Adipocyte (in vitro differentiated cells): Measurements from ENCODE around the gene PDPN.

Source experiments
- DNase-seq: peaks from one replicate; pipeline ENCODE4 v3.0.0-alpha.2; 2015; ENCODE audit warnings: low read depth
- H3K27me3 ChIP-seq: replicated peaks from 2 replicates; pipeline ENCODE4 v1.7.0; 2013; ENCODE audit warnings: mild to moderate bottlenecking, low read length, moderate library complexity; ENCODE audit not compliant: control insufficient read depth, insufficient read depth
- H3K36me3 ChIP-seq: 2 replicates; pipeline ENCODE4 v1.7.0; 2013; ENCODE audit warnings: low read length, mild to moderate bottlenecking, moderate library complexity; ENCODE audit not compliant: control insufficient read depth, insufficient read depth, severe bottlenecking
- H3K4me1 ChIP-seq: 2 replicates; pipeline ENCODE4 v1.7.0; 2013; ENCODE audit warnings: mild to moderate bottlenecking, low read length, moderate library complexity; ENCODE audit not compliant: control insufficient read depth, insufficient read depth
- H3K4me3 ChIP-seq: 2 replicates; pipeline ENCODE4 v1.7.0; 2013; ENCODE audit warnings: mild to moderate bottlenecking, low read length, moderate library complexity
- H3K9ac ChIP-seq: 2 replicates; pipeline ENCODE4 v1.7.0; 2013; ENCODE audit warnings: mild to moderate bottlenecking, low read length, moderate library complexity
- H3K9me3 ChIP-seq: 2 replicates; pipeline ENCODE4 v1.7.0; 2013; ENCODE audit warnings: mild to moderate bottlenecking, low read length, moderate library complexity; ENCODE audit not compliant: control insufficient read depth

PDPN gene

GRCh38 chr1:13618483-13618882, 34.9 kb downstream of the PDPN start:
- H3K36me3 ChIP-seq, result peaks cover 13% of the 10 kb centered on the region
- DNase-seq, result no peak
- H3K9me3 ChIP-seq, result no peaks in the 10 kb centered on the region
- H3K4me3 ChIP-seq, result no peak overlapping the region
- H3K4me1 ChIP-seq, result peaks cover 21% of the 10 kb centered on the region
- H3K9ac ChIP-seq, result no peak overlapping the region
- H3K27me3 ChIP-seq, result no peaks in the 10 kb centered on the region

- H3K4me3 ChIP-seq, result peak overlapping the region; percentile 50
- peaks cover 21% of the 10 kb centered on the region for H3K4me1 ChIP-seq
- H3K36me3 ChIP-seq, result peaks cover 6% of the 10 kb centered on the region
- peak overlapping the region; percentile 75 for H3K9ac ChIP-seq
- no peaks in the 10 kb centered on the region for H3K9me3 ChIP-seq
- H3K27me3 ChIP-seq, result no peaks in the 10 kb centered on the region
- no peak for DNase-seq
Observed at GRCh38 chr1:13619909-13620308, 36.3 kb downstream of the PDPN start.

GRCh38 chr1:13620825-13621224, 37.2 kb downstream of the PDPN start:
- Histone ChIP-seq H3K9ac (no peak overlapping the region), H3K27me3 (no peaks in the 10 kb centered on the region), H3K4me1 (peaks cover 21% of the 10 kb centered on the region), H3K36me3 (peaks cover 3% of the 10 kb centered on the region), H3K4me3 (no peak overlapping the region), H3K9me3 (no peaks in the 10 kb centered on the region)
- DNase-seq, result no peak

GRCh38 chr1:13622446-13622845, 38.8 kb downstream of the PDPN start:
- DNase-seq, result no peak
- H3K9me3 ChIP-seq, result no peaks in the 10 kb centered on the region
- H3K27me3 ChIP-seq, result no peaks in the 10 kb centered on the region
- no peak overlapping the region for H3K4me3 ChIP-seq
- no peaks in the 10 kb centered on the region for H3K36me3 ChIP-seq
- peaks cover 23% of the 10 kb centered on the region for H3K4me1 ChIP-seq
- H3K9ac ChIP-seq, result no peak overlapping the region

DNA sequence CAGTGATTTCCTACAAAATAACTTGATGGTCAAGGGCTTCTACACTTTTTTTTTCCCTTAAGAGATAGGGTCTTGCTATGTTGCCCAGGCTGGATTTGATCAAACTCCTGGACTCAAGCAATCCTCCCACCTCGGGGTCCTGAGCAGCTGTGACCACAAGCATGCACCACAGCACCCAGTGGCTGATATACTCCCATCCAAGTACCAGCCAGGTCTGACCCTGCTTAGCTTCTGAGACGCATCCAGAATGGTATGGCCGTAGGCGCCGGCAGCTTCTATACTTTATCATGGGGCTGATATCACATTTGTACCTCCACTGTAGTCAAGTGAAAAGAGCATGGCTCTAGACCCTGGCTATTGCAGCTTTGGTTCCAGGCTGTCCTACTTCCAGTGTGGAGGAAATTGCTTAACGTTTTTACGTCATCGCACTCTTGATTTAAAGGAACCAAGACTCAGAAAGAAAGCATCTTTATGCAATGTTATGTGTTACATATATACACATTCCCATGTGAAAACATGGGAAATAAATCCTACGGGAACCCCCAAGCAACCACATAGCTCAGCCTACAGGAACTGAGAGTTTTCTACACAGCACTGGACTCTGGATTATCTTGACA, 39.5 kb downstream of the PDPN start:
- no peaks in the 10 kb centered on the region for H3K36me3 ChIP-seq
- H3K27me3 ChIP-seq, result no peaks in the 10 kb centered on the region
- peaks cover 24% of the 10 kb centered on the region for H3K4me1 ChIP-seq
- H3K4me3 ChIP-seq, result no peak overlapping the region
- H3K9me3 ChIP-seq, result peaks cover 2% of the 10 kb centered on the region
- no peak overlapping the region for H3K9ac ChIP-seq
- no peak for DNase-seq

DNA sequence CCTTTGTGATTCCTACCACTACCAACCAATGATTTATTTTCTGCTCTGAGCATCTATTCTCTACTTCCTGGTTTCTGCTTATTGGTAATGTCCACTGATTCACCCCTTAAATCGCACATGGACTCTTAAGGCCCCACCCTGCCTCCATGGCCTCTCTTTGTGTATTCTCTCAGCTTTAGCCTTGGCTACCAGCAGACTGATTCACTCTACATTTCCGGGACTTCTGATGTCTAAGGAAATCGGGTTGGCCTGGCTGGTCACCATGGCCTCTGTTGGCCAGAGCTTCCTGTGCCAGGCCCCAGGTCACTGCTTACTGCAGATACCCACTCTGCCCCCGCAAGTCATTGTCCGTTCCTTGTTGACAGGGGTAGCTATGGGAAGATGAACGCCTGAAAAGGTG, 40.9 kb downstream of the PDPN start:
- Histone ChIP-seq H3K27me3 (no peaks in the 10 kb centered on the region), H3K9me3 (peaks cover 8% of the 10 kb centered on the region), H3K9ac (no peak overlapping the region), H3K4me1 (peaks cover 17% of the 10 kb centered on the region), H3K36me3 (no peaks in the 10 kb centered on the region), H3K4me3 (no peak overlapping the region)
- no peak for DNase-seq

DNA sequence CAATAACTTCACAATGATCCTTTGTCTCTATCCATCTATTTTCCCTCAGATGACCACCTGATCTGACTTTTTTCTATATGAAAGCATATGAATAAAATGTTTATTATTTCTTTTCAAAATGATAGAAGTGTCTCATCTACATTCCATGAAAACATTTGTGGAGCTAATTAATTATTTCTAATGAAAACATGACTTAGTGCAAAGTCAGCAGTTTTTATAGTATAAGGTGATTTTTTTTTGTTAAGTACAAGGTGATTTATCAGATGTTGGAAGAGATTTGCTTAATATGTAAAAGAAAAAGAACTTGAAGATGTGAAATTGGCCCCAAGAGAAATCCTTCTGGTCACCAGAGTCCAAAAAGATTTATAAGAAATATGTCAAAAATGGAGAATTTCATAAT, 43.5 kb downstream of the PDPN start:
- Histone ChIP-seq H3K9me3 (peaks cover 8% of the 10 kb centered on the region), H3K4me3 (no peak overlapping the region), H3K9ac (no peak overlapping the region), H3K27me3 (no peaks in the 10 kb centered on the region), H3K4me1 (peaks cover 3% of the 10 kb centered on the region), H3K36me3 (no peaks in the 10 kb centered on the region)
- no peak for DNase-seq

DNA sequence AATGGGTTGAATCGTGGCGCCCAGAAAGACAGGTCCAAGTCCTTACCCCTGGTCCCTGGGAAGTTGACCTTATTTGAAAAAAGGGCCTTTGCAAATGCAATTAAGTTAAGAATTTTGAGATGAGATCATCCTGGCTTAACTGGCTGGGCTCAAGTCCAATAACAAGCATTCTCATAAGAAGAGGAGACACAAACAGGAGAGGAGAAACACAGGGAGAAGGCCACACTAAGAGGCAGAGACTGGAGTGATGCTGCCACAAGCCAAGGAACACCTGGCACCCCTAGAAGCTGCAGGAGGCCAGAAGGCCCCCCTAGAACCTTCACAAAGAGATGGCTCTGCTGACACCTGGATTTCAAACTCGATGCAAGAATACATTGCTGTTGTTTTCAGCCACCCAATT, 44.6 kb downstream of the PDPN start:
- no peak for DNase-seq
- Histone ChIP-seq H3K9ac (no peak overlapping the region), H3K4me1 (peaks cover 3% of the 10 kb centered on the region), H3K4me3 (no peak overlapping the region), H3K36me3 (no peaks in the 10 kb centered on the region), H3K9me3 (peaks cover 8% of the 10 kb centered on the region), H3K27me3 (no peaks in the 10 kb centered on the region)

- H3K9ac ChIP-seq, result no peak overlapping the region
- no peak overlapping the region for H3K4me3 ChIP-seq
- no peaks in the 10 kb centered on the region for H3K36me3 ChIP-seq
- H3K27me3 ChIP-seq, result no peaks in the 10 kb centered on the region
- peaks cover 3% of the 10 kb centered on the region for H3K4me1 ChIP-seq
- peaks cover 8% of the 10 kb centered on the region for H3K9me3 ChIP-seq
- no peak for DNase-seq
Observed at GRCh38 chr1:13628711-13629110, 45.1 kb downstream of the PDPN start.

- H3K27me3 ChIP-seq, result peaks cover 6% of the 10 kb centered on the region
- no peaks in the 10 kb centered on the region for H3K36me3 ChIP-seq
- no peak overlapping the region for H3K4me3 ChIP-seq
- H3K9me3 ChIP-seq, result peaks cover 16% of the 10 kb centered on the region
- DNase-seq, result no peak
- H3K9ac ChIP-seq, result no peak overlapping the region
- H3K4me1 ChIP-seq, result no peaks in the 10 kb centered on the region
Observed at GRCh38 chr1:13642306-13643004, 58.8 kb downstream of the PDPN start.

GRCh38 chr1:13643017-13643416, 59.4 kb downstream of the PDPN start:
- Histone ChIP-seq H3K27me3 (peaks cover 5% of the 10 kb centered on the region), H3K9me3 (peaks cover 16% of the 10 kb centered on the region), H3K36me3 (no peaks in the 10 kb centered on the region), H3K4me3 (no peak overlapping the region), H3K4me1 (no peaks in the 10 kb centered on the region), H3K9ac (no peak overlapping the region)
- DNase-seq, result no peak

- H3K4me1 ChIP-seq, result peaks cover 6% of the 10 kb centered on the region
- no peak for DNase-seq
- peaks cover 4% of the 10 kb centered on the region for H3K9me3 ChIP-seq
- H3K4me3 ChIP-seq, result no peak overlapping the region
- no peaks in the 10 kb centered on the region for H3K36me3 ChIP-seq
- no peak overlapping the region for H3K9ac ChIP-seq
- no peaks in the 10 kb centered on the region for H3K27me3 ChIP-seq
Observed at GRCh38 chr1:13646521-13646920, 62.9 kb downstream of the PDPN start.
